Measurements from ENCODE around the gene ROCK2.

- TF ChIP-seq CTCF (conservative IDR thresholded peaks at IDR 0.05; ENCODE audit: low read depth, low read length) (no peak), EZH2 (IDR thresholded peaks at IDR 0.05; ENCODE audit: borderline replicate concordance, low read depth, low read length, poor library complexity, severe bottlenecking) (no peak)
Observed at GRCh38 chr2:11147263-11147662, 197.2 kb downstream of the ROCK2 start.

Measured in A673 (cell line).